WERI-Rb-1 (cell line): Measurements from ENCODE around the gene FHL1.
"Not testable (repeated sequence)": the region's sequence is repeated elsewhere in the genome, so short reads cannot be mapped to it uniquely, and the experiment has no call there.

Experiments used
- DNase-seq: peaks from one replicate; pipeline ENCODE4 v3.0.0-alpha.2; 2020
- H3K27ac ChIP-seq: fragments of 250-450 bp; sonication (Bioruptor Pico); 2 replicates; pipeline ENCODE4 v1.5.1; 2020; ENCODE audit warnings: mild to moderate bottlenecking, moderate library complexity
- H3K27me3 ChIP-seq: fragments of 250-450 bp; sonication (Bioruptor Pico); 2 replicates; pipeline ENCODE4 v1.5.1; 2021; ENCODE audit warnings: mild to moderate bottlenecking, low read depth, moderate library complexity; ENCODE audit not compliant: insufficient read depth, severe bottlenecking
- H3K36me3 ChIP-seq: fragments of 250-450 bp; sonication (Bioruptor Pico); 2 replicates; pipeline ENCODE4 v1.5.1; 2020; ENCODE audit warnings: mild to moderate bottlenecking, moderate library complexity
- H3K4me3 ChIP-seq: 2 replicates; pipeline ENCODE4 v1.5.1; 2011; ENCODE audit warnings: low read depth, mild to moderate bottlenecking, control low read depth, low read length
- H3K9me3 ChIP-seq: fragments of 250-450 bp; sonication (Bioruptor Pico); 2 replicates; pipeline ENCODE4 v1.5.1; 2021; ENCODE audit warnings: mild to moderate bottlenecking, moderate library complexity; ENCODE audit not compliant: severe bottlenecking
- CTCF ChIP-seq: IDR thresholded peaks from 2 replicates; pipeline ENCODE4 v1.5.1; 2011; ENCODE audit warnings: low read depth, mild to moderate bottlenecking, control low read depth, inconsistent platforms, low read length

Gene FHL1

GRCh38 chrX:136162827-136163570 lies 15.7 kb downstream of the FHL1 start:
- DNase-seq, result peak; percentile 66
- Histone ChIP-seq H3K4me3 (no peak overlapping the region), H3K27me3 (peaks cover 2% of the 10 kb centered on the region), H3K36me3 (no peaks in the 10 kb centered on the region), H3K27ac (no peak overlapping the region), H3K9me3 (no peaks in the 10 kb centered on the region)
- TF ChIP-seq CTCF, result peak; percentile 74

- DNase-seq, result no peak
- no peak overlapping the region for H3K27ac ChIP-seq
- TF ChIP-seq CTCF, result no peak
Measured at GRCh38 chrX:136163689-136164088, 16.4 kb downstream of the FHL1 start.

GRCh38 chrX:136165406-136165805 lies 18.1 kb downstream of the FHL1 start:
- peaks cover 6% of the 10 kb centered on the region for H3K27me3 ChIP-seq
- no peaks in the 10 kb centered on the region for H3K36me3 ChIP-seq
- no peaks in the 10 kb centered on the region for H3K9me3 ChIP-seq
- no peak for DNase-seq
- H3K4me3 ChIP-seq, result no peak overlapping the region
- H3K27ac ChIP-seq, result no peak overlapping the region
- TF ChIP-seq CTCF, result no peak

More at GRCh38 chrX:136163689-136164088, 16.4 kb downstream of the FHL1 start:
- H3K9me3 ChIP-seq, result no peaks in the 10 kb centered on the region
- H3K36me3 ChIP-seq, result no peaks in the 10 kb centered on the region
- H3K4me3 ChIP-seq, result no peak overlapping the region
- H3K27me3 ChIP-seq, result peaks cover 6% of the 10 kb centered on the region

GRCh38 chrX:136166221-136166855 lies 19.0 kb downstream of the FHL1 start:
- peaks cover 6% of the 10 kb centered on the region for H3K27me3 ChIP-seq
- no peaks in the 10 kb centered on the region for H3K9me3 ChIP-seq
- peak; percentile 35; the same call in 1 of the 2 replicates for TF ChIP-seq CTCF
- no peak overlapping the region for H3K4me3 ChIP-seq
- no peak overlapping the region for H3K27ac ChIP-seq
- no peak for DNase-seq
- no peaks in the 10 kb centered on the region for H3K36me3 ChIP-seq

GRCh38 chrX:136167989-136168388 lies 20.7 kb downstream of the FHL1 start:
- not testable (repeated sequence) for H3K36me3 ChIP-seq, H3K27me3 ChIP-seq, H3K4me3 ChIP-seq, H3K27ac ChIP-seq, DNase-seq, H3K9me3 ChIP-seq

GRCh38 chrX:136168929-136169735 lies 21.8 kb downstream of the FHL1 start:
- no peak overlapping the region for H3K27ac ChIP-seq
- no peak for DNase-seq

More at GRCh38 chrX:136168929-136169735, 21.8 kb downstream of the FHL1 start:
- H3K36me3 ChIP-seq, result no peaks in the 10 kb centered on the region
- TF ChIP-seq CTCF, result no peak
- H3K27me3 ChIP-seq, result peaks cover 6% of the 10 kb centered on the region
- no peak overlapping the region for H3K4me3 ChIP-seq
- H3K9me3 ChIP-seq, result no peaks in the 10 kb centered on the region
